ENCODE measurements around the gene PRKCE. TPM values are rescaled to one million over a fixed set of nuclear protein-coding genes. Genes with fewer than 3 reads are reported as not detected.

Gene PRKCE
- total and polyA plus RNA-seq, 2 donors (not counting 3 experiments of a cell fraction or from before 2014, with no cell fraction given): 27.9 to 33.9 TPM

DNA sequence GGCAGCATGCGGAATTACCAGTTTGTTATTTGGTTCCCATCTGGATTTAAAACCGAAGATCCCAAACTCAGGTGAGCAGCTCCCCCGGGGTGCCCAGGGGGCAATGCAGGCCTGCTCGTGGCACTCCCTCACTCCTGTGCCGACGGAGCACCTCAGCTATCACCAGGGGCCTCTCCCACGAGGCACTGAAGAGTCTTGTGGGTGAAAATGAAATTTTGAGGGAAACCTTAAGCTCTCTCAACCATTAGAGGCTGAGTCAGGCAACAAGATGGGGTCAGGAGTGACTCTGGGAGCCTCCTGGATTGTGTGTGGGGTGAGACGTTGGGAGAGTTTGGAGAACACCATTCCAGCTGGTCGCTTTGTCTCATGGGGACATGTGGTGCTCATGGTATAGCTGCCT lies 189.0 kb downstream of the PRKCE start:
- FAIRE-seq: no peak
- POLR2A ChIA-PET: no interaction called here

DNA sequence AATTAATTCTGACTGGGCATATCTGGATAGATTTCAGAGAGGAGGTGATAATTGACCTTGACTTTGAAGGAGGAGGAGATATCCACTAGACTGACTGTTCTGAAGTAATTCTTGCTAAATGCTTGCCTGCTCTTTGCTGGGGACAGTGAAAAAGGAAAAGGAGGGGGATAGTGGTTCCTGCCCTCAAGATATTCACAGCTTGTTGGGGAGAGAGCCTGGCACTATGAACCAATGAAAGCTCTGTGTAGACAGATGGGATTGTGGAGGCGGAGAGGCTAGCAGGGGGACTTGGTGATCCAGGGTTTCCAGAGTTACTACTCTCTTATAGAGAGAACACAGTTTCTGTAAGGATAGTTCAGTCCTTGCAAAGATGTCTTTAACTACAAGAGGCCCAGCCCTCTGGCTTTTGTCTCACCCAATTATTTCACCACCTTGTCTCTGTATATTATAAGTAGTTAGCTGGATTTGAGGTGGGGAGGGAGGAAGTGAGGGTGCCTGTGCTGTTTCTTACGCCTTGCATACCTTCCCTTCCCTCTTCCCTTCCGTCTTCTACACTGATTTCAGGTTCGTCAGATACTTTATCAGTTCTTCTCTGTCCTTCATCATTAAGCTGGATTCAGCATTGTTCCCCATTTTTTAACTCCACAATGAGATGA lies 190.4 kb downstream of the PRKCE start:
- no peaks in the 10 kb centered on the region for H4K20me1 ChIP-seq (replicated peaks; ENCODE audit: control insufficient read depth, extremely low read depth, insufficient read depth, low read length)
- H3K79me2 ChIP-seq (ENCODE audit: control insufficient read depth, insufficient read depth, low read length): no peaks in the 10 kb centered on the region
- no peak overlapping the region for H2AFZ ChIP-seq (ENCODE audit: low read depth, low read length)
- no peak for TF ChIP-seq GATA2 (IDR thresholded peaks at IDR 0.05; ENCODE audit: insufficient read depth, insufficient read length, low read depth, low read length)
- TF ChIP-seq POLR2A (IDR thresholded peaks at IDR 0.05; ENCODE audit: low read depth, low read length): no peak
- no peak for TF ChIP-seq POLR2AphosphoS5 (IDR thresholded peaks at IDR 0.05; ENCODE audit: insufficient read depth, low read depth, low read length)
- TF ChIP-seq FOS (IDR thresholded peaks at IDR 0.05; ENCODE audit: borderline replicate concordance, insufficient read depth, low read length): no peak
- no peak for TF ChIP-seq JUN (IDR thresholded peaks at IDR 0.05; ENCODE audit: borderline replicate concordance, insufficient read depth, insufficient read length, low read depth)
- FAIRE-seq (no peak), DNase-seq (ENCODE audit: low read depth, low spot score) (no peak)
- POLR2A ChIA-PET: no interaction called here
- dilution Hi-C loops (cut with MboI; ENCODE audit: extremely low pct_ligation_motif_present, low sequenced_read_pairs): no loop called here
- no TSS peak for BruUV-seq (replicated peaks)
- H3K4me3 ChIP-seq (replicated peaks in 1 of 3; ENCODE audit: insufficient read depth in 1 of 3, low read depth in 1 of 3, low read length in 3 of 3): no peak overlapping the region
- intact Hi-C loops (cut with micrococcal nuclease): no loop called here
- no peak overlapping the region for H3K4me2 ChIP-seq (ENCODE audit: insufficient read depth, low read length)
- H3K9ac ChIP-seq (replicated peaks; ENCODE audit: extremely low read depth, insufficient read depth, low read length): no peak overlapping the region
- H3K27me3 ChIP-seq (ENCODE audit: control insufficient read depth in 2 of 2, insufficient read depth in 2 of 2, low read length in 2 of 2): no peaks in the 10 kb centered on the region
- H3K36me3 ChIP-seq (ENCODE audit: control insufficient read depth in 2 of 2, extremely low read depth in 1 of 2, insufficient read depth in 2 of 2, low read length in 2 of 2): no peaks in the 10 kb centered on the region
- no peaks in the 10 kb centered on the region for H3K9me1 ChIP-seq (replicated peaks; ENCODE audit: control insufficient read depth, extremely low read depth, insufficient read depth, low read length)
- H3K9me3 ChIP-seq (replicated peaks; ENCODE audit: control insufficient read depth, insufficient read depth, low read length): no peaks in the 10 kb centered on the region
- CTCF ChIA-PET: interaction anchor here (1.2 kb wide), 2 partner anchors 10 to 43 kb away, joined by 3 read pairs; no protein-coding TSS in a partner anchor
- H3K4me1 ChIP-seq (ENCODE audit: control insufficient read depth, extremely low read depth, insufficient read depth, low read length): no peaks in the 10 kb centered on the region
- H3K27ac ChIP-seq (ENCODE audit: insufficient read depth, low read depth, low read length): no peak overlapping the region

More for the DNA sequence above, 189.0 kb downstream of the PRKCE start:
- no peaks in the 10 kb centered on the region for H3K79me2 ChIP-seq (ENCODE audit: control insufficient read depth, insufficient read depth, low read length)
- TF ChIP-seq, protein P1, sequence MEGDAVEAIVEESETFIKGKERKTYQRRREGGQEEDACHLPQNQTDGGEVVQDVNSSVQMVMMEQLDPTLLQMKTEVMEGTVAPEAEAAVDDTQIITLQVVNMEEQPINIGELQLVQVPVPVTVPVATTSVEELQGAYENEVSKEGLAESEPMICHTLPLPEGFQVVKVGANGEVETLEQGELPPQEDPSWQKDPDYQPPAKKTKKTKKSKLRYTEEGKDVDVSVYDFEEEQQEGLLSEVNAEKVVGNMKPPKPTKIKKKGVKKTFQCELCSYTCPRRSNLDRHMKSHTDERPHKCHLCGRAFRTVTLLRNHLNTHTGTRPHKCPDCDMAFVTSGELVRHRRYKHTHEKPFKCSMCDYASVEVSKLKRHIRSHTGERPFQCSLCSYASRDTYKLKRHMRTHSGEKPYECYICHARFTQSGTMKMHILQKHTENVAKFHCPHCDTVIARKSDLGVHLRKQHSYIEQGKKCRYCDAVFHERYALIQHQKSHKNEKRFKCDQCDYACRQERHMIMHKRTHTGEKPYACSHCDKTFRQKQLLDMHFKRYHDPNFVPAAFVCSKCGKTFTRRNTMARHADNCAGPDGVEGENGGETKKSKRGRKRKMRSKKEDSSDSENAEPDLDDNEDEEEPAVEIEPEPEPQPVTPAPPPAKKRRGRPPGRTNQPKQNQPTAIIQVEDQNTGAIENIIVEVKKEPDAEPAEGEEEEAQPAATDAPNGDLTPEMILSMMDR (IDR thresholded peaks at IDR 0.05; ENCODE audit: extremely low read depth in 1 of 2, insufficient read depth in 1 of 2, low read depth in 1 of 2, low read length in 2 of 2): no peak
- TF ChIP-seq EZH2 (IDR thresholded peaks at IDR 0.05; ENCODE audit: borderline replicate concordance, low read depth, low read length, severe bottlenecking) (no peak), FOS (IDR thresholded peaks at IDR 0.05; ENCODE audit: borderline replicate concordance, insufficient read depth, low read length) (no peak), POLR2A (IDR thresholded peaks at IDR 0.05; ENCODE audit: low read depth, low read length) (no peak), GATA2 (IDR thresholded peaks at IDR 0.05; ENCODE audit: insufficient read depth, insufficient read length, low read depth, low read length) (no peak)
- H3K9me1 ChIP-seq (replicated peaks; ENCODE audit: control insufficient read depth, extremely low read depth, insufficient read depth, low read length): no peaks in the 10 kb centered on the region
- CTCF ChIA-PET: no interaction called here
- intact Hi-C loops (cut with micrococcal nuclease) (no loop called here), dilution Hi-C loops (cut with MboI; ENCODE audit: extremely low pct_ligation_motif_present, low sequenced_read_pairs) (no loop called here)
- BruUV-seq (replicated peaks): no TSS peak
- no peak overlapping the region for H3K9ac ChIP-seq (replicated peaks; ENCODE audit: extremely low read depth, insufficient read depth, low read length)
- H3K27ac ChIP-seq (ENCODE audit: insufficient read depth, low read depth, low read length): no peak overlapping the region
- no peaks in the 10 kb centered on the region for H3K27me3 ChIP-seq (ENCODE audit: control insufficient read depth in 2 of 2, insufficient read depth in 2 of 2, low read length in 2 of 2)
- no peak overlapping the region for H2AFZ ChIP-seq (ENCODE audit: low read depth, low read length)
- H4K20me1 ChIP-seq (replicated peaks; ENCODE audit: control insufficient read depth, extremely low read depth, insufficient read depth, low read length): no peaks in the 10 kb centered on the region
- H3K9me3 ChIP-seq (replicated peaks; ENCODE audit: control insufficient read depth, insufficient read depth, low read length): no peaks in the 10 kb centered on the region
- DNase-seq (ENCODE audit: low read depth, low spot score): no peak
- H3K36me3 ChIP-seq (ENCODE audit: control insufficient read depth in 2 of 2, extremely low read depth in 1 of 2, insufficient read depth in 2 of 2, low read length in 2 of 2): no peaks in the 10 kb centered on the region
- no peak overlapping the region for H3K4me3 ChIP-seq (replicated peaks in 1 of 3; ENCODE audit: insufficient read depth in 1 of 3, low read depth in 1 of 3, low read length in 3 of 3)
- no peaks in the 10 kb centered on the region for H3K4me1 ChIP-seq (ENCODE audit: control insufficient read depth, extremely low read depth, insufficient read depth, low read length)
- no peak overlapping the region for H3K4me2 ChIP-seq (ENCODE audit: insufficient read depth, low read length)
